Activated naive CD4-positive, alpha-beta T cell treated with anti-CD3 and anti-CD28 coated beads, Interleukin-2, amount 50 U/mL, for 16 hours (primary cell): ENCODE data around the gene TMEM181.
"Not testable (repeated sequence)": the region's sequence is repeated elsewhere in the genome, so short reads cannot be mapped to it uniquely, and the experiment has no call there.

ENCODE experiments used
- DNase-seq: peaks from one replicate; pipeline ENCODE4 v3.0.0-alpha.2; 2020

Gene TMEM181

DNA sequence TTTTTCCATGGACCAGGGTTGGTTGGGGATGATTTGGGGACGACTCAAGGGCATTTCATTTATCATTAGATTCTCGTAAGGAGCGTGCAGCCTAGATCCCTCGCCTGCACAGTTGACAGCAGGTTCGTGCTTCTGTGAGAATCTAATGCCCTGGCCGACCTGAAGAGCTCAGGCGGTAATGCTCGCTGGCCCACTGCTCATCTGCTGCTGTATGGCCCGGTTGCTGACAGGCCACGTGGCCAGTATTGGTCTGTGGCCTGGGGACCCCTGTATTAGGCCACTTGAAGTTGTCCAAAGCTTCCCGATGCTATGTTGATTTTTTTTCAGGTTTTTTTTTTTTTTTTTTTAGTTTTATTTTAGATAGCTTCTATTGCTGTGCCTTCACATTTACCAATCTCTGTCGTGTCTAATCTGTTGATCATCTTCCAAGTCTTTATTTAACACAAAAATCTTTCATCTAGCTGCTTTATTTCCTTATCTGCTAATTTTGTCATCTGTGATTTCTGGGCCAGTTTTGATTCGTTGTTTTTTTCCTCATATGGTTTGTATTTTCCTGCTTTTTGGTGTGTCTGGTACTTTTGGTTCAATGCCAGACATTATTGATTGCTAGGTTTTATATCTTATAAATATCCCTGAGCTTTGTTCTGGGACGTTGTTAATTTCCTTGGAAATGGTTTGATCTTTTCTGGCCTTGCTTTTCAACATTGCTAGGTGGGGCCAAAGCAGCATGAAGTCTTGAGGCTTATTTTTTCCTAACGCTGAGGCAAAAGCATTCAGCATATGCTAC lies 43.6 kb downstream of the TMEM181 start:
- no peak for DNase-seq

GRCh38 chr6:158604048-158604406 lies 44.1 kb downstream of the TMEM181 start:
- DNase-seq = no peak

DNA sequence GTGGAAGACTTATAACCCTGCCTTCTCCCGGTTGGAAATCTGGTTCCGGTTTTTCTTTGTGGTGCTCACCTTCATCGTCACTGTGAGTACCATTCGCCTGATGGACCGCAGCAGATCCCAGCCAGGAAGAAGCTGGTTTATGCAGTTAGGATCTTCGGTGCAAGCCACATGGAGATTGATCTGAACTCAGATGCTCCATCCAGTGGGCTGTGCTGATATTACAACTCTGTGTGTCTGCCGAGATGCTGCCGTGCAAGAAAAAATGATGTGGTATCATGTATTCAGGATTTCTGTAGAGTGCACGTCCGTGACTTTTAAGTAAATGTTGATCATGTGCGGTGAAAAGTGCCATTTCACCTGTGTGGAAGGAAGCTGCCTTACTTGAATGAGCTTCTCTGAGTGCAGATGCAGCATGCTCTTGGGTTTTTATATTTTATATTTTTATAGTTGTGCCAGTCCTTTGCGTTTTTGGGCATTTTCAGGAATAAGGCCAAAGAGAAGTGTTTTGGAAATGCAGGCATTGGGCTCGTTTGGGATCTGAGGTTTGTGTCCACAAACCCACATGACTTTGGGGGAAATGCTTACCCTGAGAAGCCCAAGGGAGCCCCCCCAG lies 45.5 kb downstream of the TMEM181 start:
- peak; percentile 53 for DNase-seq

GRCh38 chr6:158606011-158606410 lies 46.1 kb downstream of the TMEM181 start:
- DNase-seq = not testable (repeated sequence)

DNA sequence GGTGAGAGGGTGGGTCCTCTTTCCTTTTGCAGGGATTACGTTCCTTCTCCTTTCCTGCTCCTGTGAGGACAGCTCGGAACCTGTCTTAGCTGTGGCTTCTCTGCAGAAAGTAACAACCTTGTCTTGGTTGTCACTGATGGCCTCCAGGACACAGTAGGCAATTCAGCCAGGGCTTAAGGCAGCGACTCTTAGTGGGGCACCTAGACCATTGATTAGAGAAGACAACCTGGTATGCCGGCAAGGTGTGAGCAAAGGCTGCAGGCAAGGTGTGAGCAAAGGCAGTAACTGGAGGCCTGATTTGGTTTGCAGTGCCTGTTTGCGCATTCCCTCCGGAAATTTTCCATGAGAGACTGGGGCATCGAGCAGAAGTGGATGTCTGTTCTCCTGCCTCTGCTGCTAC lies 47.0 kb downstream of the TMEM181 start:
- DNase-seq = no peak

GRCh38 chr6:158607411-158608170 lies 47.7 kb downstream of the TMEM181 start:
- no peak for DNase-seq

GRCh38 chr6:158608221-158608620 lies 48.3 kb downstream of the TMEM181 start:
- no peak for DNase-seq

DNA sequence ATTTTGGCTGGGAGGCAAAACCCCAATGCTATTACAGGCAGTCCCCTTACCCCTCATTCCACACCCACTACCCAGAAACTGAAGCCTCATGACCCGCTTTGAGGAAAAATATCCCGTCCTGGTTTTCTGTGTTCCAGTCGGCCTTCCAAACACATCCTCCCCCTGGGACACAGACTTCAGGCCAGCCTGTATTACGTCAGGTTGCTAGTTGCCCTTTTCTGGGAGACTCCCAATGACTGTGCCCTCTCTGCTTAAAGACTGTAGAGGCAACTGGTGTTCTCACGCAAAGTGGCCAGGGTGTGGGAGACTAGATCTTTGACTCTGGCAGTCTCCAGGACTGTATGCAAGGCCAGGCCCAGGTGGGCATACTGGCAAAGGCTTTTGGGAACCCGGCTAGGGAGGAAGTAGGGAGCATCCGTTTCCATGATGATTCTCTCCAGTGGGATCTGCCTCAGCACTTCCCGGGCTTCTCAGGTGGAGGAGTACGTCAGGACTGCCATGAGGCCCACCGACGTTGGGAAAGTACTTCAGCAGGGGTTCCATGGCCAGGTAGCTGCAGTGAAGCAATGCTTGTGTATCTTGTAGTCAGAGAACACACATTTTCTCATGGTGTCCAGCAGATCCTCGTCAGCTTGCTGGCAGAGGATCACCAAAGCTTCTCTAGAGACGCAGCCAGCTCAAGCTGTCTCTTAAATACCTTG lies 49.7 kb downstream of the TMEM181 start:
- no peak for DNase-seq

DNA sequence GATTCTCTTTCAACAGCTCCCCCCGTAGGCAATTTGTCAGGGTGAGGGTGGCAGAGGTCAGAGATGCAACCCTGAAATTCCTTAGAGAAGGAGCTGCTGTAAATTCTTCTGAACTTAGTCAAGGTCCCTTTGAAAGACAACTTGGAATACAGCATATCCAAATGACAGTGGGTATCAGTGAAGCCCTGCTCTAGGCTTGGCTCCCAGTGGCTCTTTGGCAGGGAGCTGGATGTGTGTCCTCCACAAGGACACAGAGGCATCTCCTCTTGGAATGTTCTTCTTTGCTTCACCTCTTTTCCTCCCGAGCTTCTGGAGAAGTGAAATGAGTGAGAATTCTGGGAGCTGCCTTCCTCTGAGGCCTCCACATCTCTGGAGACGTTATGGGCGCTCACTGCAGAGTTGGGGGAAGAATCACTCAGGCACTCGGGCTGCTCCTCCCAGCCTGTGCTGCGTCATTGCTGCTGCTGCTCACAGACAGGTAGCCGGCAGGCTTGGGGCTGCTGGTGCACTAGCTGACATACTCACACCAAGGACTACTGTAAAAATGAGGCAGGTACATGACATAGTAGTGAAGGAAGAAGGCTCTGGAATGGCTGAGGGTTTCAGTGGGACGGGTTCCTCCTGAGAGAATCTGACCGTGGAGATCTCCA lies 50.6 kb downstream of the TMEM181 start:
- no peak for DNase-seq

- no peak for DNase-seq
These were observed 51.1 kb downstream of the TMEM181 start for GRCh38 chr6:158611039-158611438.

- DNase-seq = no peak
These were observed 51.9 kb downstream of the TMEM181 start for GRCh38 chr6:158611541-158612370.

DNA sequence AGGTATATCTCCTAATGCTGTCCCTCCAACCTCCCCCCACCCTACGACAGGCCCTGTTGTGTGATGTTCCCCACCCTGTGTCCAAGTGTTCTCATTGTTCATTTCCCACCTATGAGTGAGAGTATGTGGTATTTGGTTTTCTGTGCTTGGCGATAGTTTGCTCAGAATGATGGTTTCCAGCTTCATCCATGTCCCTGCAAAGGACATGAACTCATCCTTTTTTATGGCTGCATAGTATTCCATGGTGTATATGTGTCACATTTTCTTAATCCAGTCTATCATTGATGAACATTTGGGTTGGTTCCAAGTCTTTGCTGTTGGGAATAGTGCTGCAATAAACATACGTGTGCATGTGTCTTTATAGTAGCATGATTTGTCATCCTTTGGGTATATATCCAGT lies 54.7 kb downstream of the TMEM181 start:
- not testable (repeated sequence) for DNase-seq

- DNase-seq = not testable (repeated sequence)
These were observed 58.4 kb downstream of the TMEM181 start for GRCh38 chr6:158618289-158618688.

DNA sequence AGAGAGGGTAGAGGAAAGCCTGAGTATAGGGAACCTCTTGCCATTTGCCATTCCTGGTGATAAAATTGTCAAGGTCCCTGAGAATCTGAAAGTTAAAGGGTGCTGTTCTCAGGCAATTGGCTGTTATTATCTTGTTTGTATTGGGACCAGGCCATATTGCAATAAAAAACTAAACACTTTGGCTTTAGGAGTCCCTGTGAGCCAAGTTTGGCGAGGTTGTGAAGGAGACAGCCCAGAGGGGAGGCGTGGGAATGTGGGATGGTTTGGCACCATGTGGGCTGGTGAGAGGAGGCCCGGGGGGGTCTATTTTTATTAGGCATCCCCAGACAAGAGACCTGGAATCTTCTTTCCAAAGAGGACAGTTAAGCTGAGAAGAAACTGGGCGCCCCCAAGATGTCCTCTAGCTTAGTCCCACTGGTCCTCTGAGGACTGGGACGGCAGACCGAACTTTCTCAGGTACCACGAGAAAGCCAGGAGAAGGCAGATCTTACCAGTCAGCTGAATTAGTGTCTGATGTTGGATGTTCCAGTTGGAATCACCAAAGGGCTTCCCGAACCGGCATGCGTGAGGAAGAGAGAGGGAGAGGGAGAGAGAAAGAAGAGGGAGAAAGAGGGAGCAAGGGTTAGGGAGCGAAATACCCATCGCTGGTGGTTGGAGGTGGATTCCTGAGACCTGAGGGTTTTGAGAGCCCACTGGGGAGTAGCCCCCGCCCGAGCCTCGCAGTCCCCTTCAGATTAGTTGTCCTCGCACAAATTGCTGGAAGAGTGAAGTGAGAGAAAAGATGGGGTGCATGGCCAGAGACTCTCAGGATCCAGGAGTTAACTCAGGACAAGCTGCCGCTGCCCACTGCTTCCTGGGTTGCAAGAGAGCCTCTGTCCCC lies 60.3 kb downstream of the TMEM181 start:
- no peak for DNase-seq

- DNase-seq = no peak
These were observed 61.2 kb downstream of the TMEM181 start for GRCh38 chr6:158620963-158621693.

DNA sequence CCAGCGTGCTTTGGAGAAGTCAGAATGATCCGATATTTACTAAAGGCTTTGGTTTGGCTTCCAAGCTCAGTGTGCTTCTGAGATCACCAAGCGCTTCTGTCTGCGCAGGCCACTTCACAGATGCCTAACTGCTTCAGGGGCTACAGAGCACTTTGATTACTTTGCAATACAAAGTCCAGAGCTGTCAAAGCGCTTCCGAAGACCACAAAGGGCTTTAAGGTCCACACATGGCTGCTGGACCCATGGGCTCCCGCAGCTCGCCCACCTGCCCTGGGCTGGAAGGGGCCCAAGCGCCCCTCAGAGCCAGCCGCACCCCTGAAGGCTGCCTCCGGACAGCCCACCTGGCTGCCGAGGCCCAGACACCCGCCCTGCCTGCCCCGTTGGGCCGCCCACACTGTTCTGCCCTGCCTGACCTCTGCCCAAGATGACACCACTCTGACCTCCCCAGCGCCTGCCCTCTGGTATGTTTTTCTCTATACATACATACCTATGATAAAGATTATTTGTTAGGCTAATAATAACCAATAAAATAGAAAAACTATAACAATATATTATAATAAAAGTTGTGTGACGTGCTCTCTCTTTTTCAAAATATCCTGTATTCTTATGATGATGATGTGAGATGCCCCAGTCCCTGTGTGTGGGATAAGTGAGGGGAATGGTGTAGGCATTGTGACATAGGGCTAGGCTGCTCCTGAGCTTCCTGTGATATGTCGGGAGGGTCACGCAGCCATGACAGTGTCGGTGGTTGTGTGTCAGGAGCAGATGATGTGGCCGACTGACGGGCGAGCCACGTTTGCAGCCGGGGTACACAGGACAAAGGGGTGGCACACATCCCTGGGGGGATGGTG lies 62.0 kb downstream of the TMEM181 start:
- DNase-seq = no peak

- no peak for DNase-seq
These were observed 62.8 kb downstream of the TMEM181 start for GRCh38 chr6:158622545-158623190.
